GM18498 (cell line): ENCODE results near the gene FMN1.

ENCODE experiments used
- ATAC-seq: cut with Tn5 transposase; IDR thresholded peaks from one replicate; pipeline ENCODE4 v1.9.1; 2021; ENCODE audit warnings: mild to moderate bottlenecking, moderate library complexity; ENCODE audit not compliant: unreplicated experiment

FMN1 gene

GRCh38 chr15:32946210-32946609, 248.3 kb downstream of the FMN1 start:
- ATAC-seq: no peak

DNA sequence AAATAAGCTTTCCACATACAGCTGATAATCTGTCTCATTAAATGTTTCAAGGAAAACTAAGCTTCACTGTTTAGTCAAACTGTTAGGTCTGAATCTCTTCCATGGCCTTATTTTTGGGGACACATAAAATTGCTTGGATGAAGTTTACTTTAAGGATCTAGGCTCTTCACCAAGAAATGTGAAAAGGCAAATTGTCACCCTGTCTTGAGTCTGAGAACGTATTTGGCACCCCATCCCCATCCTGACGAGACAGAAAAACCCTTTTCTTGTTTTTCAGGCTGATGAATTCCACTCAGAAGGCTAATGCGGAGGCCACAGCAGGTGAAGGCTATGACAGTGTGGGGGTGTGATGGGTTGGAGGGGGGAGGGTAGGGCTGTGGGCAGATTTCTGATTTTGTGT, 250.1 kb downstream of the FMN1 start:
- no peak for ATAC-seq

- ATAC-seq: no peak
Observed at GRCh38 chr15:32943711-32944110, 250.8 kb downstream of the FMN1 start.

- ATAC-seq: no peak
Observed at GRCh38 chr15:32942401-32942841, 252.1 kb downstream of the FMN1 start.

DNA sequence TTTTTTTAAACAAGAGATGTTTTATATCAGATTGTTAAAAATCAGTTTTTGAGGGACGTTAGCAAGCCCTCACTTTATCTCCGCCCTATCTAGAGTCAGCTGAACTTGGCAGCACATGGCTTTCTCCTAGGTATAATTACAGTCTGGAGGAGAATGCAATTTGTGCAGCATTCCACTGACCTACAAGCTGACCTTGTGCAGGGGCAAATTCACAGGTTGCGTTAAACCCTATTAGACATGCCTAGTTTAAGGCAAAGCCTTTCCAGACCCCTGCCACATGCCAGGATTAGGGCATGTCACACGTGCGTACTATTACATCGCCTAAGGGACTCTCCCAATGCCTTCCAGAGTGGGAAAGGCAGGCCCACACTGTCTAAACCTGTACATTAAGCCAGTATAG, 252.7 kb downstream of the FMN1 start:
- no peak for ATAC-seq

DNA sequence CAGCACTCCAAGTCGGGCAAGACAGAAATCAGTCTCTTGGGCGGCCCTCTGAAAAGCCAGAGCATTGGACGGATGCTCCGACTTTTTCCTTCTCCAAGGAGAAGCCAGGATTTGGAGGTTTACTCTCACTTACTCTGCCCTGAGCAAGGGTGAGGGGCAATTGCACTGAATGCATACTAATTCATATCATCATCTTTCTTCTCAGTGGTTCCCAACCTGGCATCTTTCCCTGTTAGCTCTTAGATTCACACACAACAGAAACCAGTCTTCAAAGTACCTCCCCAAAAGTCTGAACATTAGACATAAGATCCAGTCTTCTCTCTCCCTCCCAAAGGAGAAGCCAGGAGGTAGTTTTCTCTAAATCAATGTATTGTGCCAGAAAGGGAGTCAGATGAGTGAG, 257.5 kb downstream of the FMN1 start:
- ATAC-seq: no peak

GRCh38 chr15:32936283-32936918, 258.1 kb downstream of the FMN1 start:
- no peak for ATAC-seq

- no peak for ATAC-seq
Observed at GRCh38 chr15:32935139-32935538, 259.4 kb downstream of the FMN1 start.

GRCh38 chr15:32933236-32933635, 261.3 kb downstream of the FMN1 start:
- ATAC-seq: no peak

DNA sequence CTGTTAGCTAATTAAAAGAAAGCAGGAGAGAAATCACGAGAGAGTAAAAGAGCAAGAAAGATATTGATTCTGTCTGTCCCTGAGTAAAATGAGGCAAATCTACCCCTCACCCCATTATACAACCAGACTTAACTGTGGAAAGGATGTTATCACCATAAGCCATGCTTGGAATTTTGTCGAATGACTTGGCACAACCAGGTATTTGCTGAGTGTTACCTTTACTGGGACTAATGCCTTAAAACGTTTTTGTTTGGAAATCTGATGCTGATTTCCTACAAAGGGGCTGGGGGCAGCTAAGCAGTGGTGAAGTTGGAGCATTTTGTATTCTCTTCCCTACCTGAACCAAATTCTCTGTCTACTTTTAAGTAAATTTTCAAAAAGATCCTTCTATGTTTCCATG, 265.6 kb downstream of the FMN1 start:
- ATAC-seq: no peak

DNA sequence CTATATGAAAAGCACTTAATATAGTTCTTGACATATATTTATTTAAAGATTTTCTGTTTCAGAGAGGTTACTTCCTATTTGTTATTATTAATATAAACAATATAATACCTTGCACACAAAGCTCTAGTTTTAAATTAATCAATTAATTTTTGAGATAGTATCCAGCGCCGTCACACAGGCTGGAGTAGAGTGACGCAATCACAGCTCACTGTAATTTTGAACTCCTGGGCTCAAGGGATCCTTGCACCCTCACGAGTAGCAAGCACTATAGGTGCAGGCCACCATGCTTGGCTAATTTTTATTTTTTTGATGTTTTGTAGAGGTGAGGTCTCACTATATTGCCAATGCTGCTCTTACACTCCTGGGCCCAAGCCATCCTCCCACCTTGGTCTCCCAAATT, 267.4 kb downstream of the FMN1 start:
- ATAC-seq: no peak

- no peak for ATAC-seq
Observed at GRCh38 chr15:32923176-32923575, 271.3 kb downstream of the FMN1 start.

- ATAC-seq: no peak
Observed at GRCh38 chr15:32922541-32922940, 272.0 kb downstream of the FMN1 start.

DNA sequence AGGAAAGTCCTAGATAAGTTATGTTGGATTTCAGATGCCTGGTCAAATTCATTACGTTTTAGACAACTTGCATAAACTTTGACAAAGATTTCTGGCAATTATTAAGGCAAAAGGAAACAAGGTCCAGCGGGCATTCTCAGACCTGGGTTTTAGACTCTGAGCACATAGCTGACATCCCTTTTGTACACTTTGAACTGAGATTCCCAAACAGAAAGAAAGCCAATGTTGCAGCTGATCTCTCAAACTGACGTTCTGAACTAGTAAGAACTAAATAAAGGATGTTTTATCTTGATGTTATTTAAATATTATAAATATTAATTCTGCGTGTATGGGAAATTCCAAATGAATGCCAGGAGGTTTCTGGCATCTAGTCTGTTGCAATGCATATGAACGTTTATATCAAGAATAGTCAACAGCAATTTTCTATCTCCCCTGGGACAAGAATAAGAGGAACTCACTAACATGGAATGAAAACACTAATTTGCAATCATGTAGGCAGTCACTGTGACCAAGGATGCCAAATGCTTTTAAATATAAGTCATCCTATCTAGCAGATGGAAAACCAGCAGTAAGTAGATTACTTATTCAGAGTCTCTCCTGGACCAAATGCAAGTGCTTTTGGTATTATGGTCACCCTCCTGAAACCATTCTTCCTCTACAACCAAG, 274.6 kb downstream of the FMN1 start:
- ATAC-seq: no peak

GRCh38 chr15:32918547-32918946, 276.0 kb downstream of the FMN1 start:
- no peak for ATAC-seq

GRCh38 chr15:32910839-32911238, 283.7 kb downstream of the FMN1 start:
- ATAC-seq: no peak

DNA sequence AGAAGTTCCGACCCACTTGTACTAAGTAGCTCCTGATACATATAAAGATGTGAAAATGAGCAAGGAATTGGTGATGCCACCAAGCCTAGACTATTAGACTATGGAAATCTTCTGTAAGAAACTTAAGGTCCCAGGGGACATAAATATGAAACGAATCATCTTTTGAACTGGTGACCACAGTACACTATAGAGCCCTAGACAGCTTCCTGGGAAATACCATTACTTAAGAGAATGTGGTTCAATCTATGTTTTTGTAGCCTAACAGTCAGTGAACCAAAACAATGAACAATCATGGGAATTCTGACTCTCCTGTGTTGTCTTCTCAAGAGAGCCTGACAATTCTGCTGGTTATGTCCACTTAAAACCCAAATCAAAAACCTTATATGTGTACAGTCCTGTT, 285.1 kb downstream of the FMN1 start:
- ATAC-seq: no peak

DNA sequence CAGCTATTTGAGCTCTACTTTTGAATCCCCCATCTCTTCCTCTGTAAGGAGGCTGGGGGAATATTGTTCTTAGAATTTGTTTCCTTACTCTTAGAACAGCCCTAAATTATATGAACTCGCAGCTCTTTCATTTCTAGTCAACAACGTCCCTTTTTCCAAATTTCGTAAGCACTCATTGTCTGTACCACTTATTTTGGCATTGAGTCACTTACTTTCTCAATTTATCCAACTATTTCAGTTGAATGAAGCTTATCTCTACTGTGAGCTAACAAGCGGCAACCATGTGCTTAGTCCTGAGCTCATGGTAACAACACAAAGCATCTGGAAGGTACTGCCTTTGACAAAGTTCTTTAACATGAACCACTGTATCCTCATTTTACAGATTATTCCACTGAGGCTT, 285.6 kb downstream of the FMN1 start:
- no peak for ATAC-seq

GRCh38 chr15:32908135-32908801, 286.2 kb downstream of the FMN1 start:
- peak; percentile 91 for ATAC-seq

- ATAC-seq: no peak
Observed at GRCh38 chr15:32905481-32905880, 289.0 kb downstream of the FMN1 start.

- ATAC-seq: no peak
Observed at GRCh38 chr15:32904448-32904847, 290.1 kb downstream of the FMN1 start.

GRCh38 chr15:32903591-32904290, 290.8 kb downstream of the FMN1 start:
- ATAC-seq: no peak
